Heart left ventricle (tissue), 16 donors: ENCODE data around the gene TLK1. TPM values are rescaled to one million over a fixed set of nuclear protein-coding genes. Genes with fewer than 3 reads are reported as not detected.

ENCODE experiments used
- ATAC-seq, 4 donors: fragments of 200-7000 bp; cut with Tn5 transposase; one replicate each; pipeline ENCODE4 v1.9.1; 2020 to 2022; ENCODE audit warnings: moderate library complexity in 4 of 4, mild to moderate bottlenecking in 3 of 4, moderate number of reproducible peaks in 1 of 4
- DNase-seq, 5 donors: peaks; one replicate each; pipeline ENCODE4 v3.0.0-alpha.2; 2020
- H3K27ac ChIP-seq, 12 donors: fragments of 200-600 bp; sonication (generic) in 4 of 12; one replicate each; pipeline versions ENCODE4 v1.5.0 to v1.8.0; 2016 to 2022; ENCODE audit warnings: mild to moderate bottlenecking in 2 of 12
- H3K27me3 ChIP-seq, 9 donors: fragments of 200-600 bp; sonication (generic) in 2 of 9; one replicate each; pipeline versions ENCODE4 v1.5.1 to v1.8.0; 2016 to 2022; ENCODE audit warnings: mild to moderate bottlenecking in 3 of 9
- H3K36me3 ChIP-seq, 9 donors: fragments of 200-600 bp; sonication (generic) in 2 of 9; one replicate each; pipeline versions ENCODE4 v1.5.0 to v1.8.0; 2018 to 2022; ENCODE audit warnings: mild to moderate bottlenecking in 2 of 9
- H3K4me1 ChIP-seq, 12 donors: fragments of 200-600 bp; sonication (generic) in 4 of 12; one replicate each; pipeline versions ENCODE4 v1.5.0 to v1.8.0; 2016 to 2022; ENCODE audit warnings: mild to moderate bottlenecking in 3 of 12
- H3K4me3 ChIP-seq, 12 donors: fragments of 200-600 bp; sonication (generic) in 4 of 12; one replicate each; pipeline versions ENCODE4 v1.5.0 to v1.8.0; 2017 to 2022; ENCODE audit warnings: mild to moderate bottlenecking in 9 of 12, moderate library complexity in 4 of 12
- H3K9me3 ChIP-seq, 12 donors: fragments of 200-600 bp; sonication (generic) in 4 of 12; one replicate each; pipeline versions ENCODE4 v1.5.0 to v1.8.0; 2016 to 2022; ENCODE audit warnings: mild to moderate bottlenecking in 1 of 12
- POLR2A ChIP-seq, 2 donors: fragments of 450-650 bp; IDR thresholded peaks; one replicate each; pipeline ENCODE4 v1.6.1; 2017; ENCODE audit warnings: antibody characterized with exemption in 2 of 2, mild to moderate bottlenecking in 2 of 2, moderate library complexity in 2 of 2
- WGBS, 4 donors: extraction: QIAGEN DNeasy Blood & Tissue Kit in 2 of 4; methylation state at CpG; one replicate each; pipeline versions ENCODE4 v1.1.5 to v1.1.7; 2013 to 2018; 5-methylcytosine and 5-hydroxymethylcytosine counted together
- intact Hi-C, 10 donors: fragments of 100-400 bp; cut with DNase I; formaldehyde crosslinking; loops; one replicate each; pipeline versions ENCODE4 v1.11.1 to v1.14.2; 2022
- long read RNA-seq, 3 donors: library from polyadenylated mRNA; unstranded; transcript quantifications; one replicate each; pipeline ENCODE4 v2.0.0, GENCODE V29; 2020 to 2021
- polyA plus RNA-seq, 2 donors: library from polyadenylated mRNA; stranded (reverse); fragments of 200-250 nt; gene quantifications; one replicate each; pipeline ENCODE4 v1.2.3, GENCODE V29; 2013
- total RNA-seq, 9 donors: library from RNA; depleted of rRNA in 2 of 9; stranded (reverse); fragments of >200 nt in 2 of 9; fragmentation: NEBNext Ultra II Directional in 3 of 9; extraction: Animal tissue kit (Norgen Biotek cat#: 25700) in 3 of 9; gene quantifications; one replicate each; pipeline versions ENCODE4 v1.1.0 to v1.2.4, GENCODE V29; 2016 to 2023
- TF ChIP-seq, protein P1 (sequence below), 12 donors: fragments of 200-600 bp; sonication (generic) in 4 of 12; IDR thresholded peaks; one replicate each; pipeline versions ENCODE4 v1.5.0 to v1.8.0; 2018 to 2022; ENCODE audit warnings: antibody characterized with exemption in 12 of 12, mild to moderate bottlenecking in 5 of 12
- donor health status: ischemic (EF 13 %, LVEDD 7.1; RV severe dilation, severe dysfunction).
- donor health status: healthy with polysubstance abuse.
- donor health status: DM: no; HTN: yes; CAD: no.
- donor health status: DM: no; HTN: no; CAD: no.
- donor health status: ischemic (EF 25% LVEDD 6.9; RV normal size, moderate dysfunction).
- donor health status: ischemic (EF 25% LVEDD 5.7; RV mildly dilated, moderate dysfunction).
- donor health status: healthy.
- donor health status: DM: yes; HTN: yes; CAD: no.
- donor health status: ischemic (EF 35%, LVEDD 5.7; RV mildly dilated, moderate dysfunction).
- donor health status: nonischemic (EF 11% LVEDD 7.7; RV severe dilation, severe dysfunction).
- donor health status: DM: yes; HTN: yes; CAD: no.
- donor health status: PGD.
- donor health status: ischemic (EF 29% LVEDD 5.4; RV normal size, mild dysfunction).
- donor health status: nonischemic (EF 23%, LVEDD 6.1; RV moderate dilation, normal function).

The TLK1 gene
- total RNA-seq (10 to 100 TPM; 12.1 to 41.4 (median 28.6) TPM), polyA plus RNA-seq (10 to 100 TPM in 1 of 2 donors, 1 to 10 TPM in 1; 7.2 to 12.0 TPM)
- long read RNA-seq, donor 1, full-length matches to known transcripts: 9 of 28 reads
- long read RNA-seq, donor 1, partial matches to known transcripts: 12 of 28 reads
- long read RNA-seq, donor 1, other reads (novel, unspliced or antisense): 7 of 28 reads
- long read RNA-seq, donor 2, full-length matches to known transcripts: 5 of 26 reads
- long read RNA-seq, donor 2, partial matches to known transcripts: 12 of 26 reads
- long read RNA-seq, donor 2, other reads (novel, unspliced or antisense): 9 of 26 reads
- long read RNA-seq, donor 3, full-length matches to known transcripts: 5 of 7 reads
- long read RNA-seq, donor 3, partial matches to known transcripts: 1 of 7 reads
- long read RNA-seq, donor 3, other reads (novel, unspliced or antisense): 1 of 7 reads

DNA sequence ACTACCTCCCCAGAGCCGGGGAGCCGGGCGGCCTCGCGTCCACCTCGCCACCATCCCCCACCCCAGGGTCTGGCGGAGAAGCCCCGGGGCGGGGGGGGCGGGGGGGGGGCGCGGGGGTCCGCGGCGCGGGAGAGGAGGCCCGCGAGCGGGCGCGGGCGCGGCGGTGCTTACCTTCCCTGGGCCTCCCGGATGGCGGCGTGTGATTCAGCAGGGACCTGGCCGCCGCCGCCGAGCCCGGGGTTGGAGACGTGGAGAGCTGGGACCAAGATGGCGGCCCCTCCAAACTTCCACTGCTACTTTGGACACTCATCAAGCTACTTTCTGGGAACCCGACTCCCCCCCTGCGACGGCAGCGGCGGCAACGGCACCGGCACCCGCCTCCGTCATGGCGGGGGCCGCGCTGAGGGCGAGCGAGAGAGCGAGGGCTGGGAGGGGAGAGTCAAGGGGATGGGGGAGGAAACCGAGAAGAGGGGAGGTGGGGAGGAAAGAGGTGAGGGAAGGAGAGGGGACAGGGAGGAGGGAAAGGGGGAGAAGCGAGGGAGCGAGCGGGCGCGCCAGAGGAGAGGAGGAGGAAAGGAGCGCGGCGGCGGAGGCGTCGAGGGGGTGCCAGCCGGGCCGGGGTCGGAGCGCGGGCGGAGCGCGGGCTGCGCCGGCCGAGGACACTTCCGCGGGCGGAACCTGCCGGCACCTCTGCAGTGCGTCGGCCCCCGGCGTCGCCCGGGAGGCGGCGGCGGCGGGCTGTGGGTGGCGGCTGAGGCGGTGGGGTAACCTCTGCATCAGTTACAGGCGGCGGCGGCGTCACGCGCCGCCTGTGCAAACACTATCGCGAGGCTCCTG is at the start of gene TLK1:
Gene TLK1, minus strand, starts transcription at position 775 of the 837 bp plus-strand sequence. Its CDS starts 465 bp downstream, at position 310.
- Histone ChIP-seq H3K36me3 (no peaks in the 10 kb centered on the region), H3K4me3 (peak within 1 kb of the TSS; percentile 66 to 89 (median 81)), H3K9me3 (no peaks in the 10 kb centered on the region), H3K27me3 (no peaks in the 10 kb centered on the region), H3K27ac (peak within 1 kb of the TSS; percentile 83 to 96 (median 94)), H3K4me1 (peaks cover 0 to 59% (median 15%) of the 10 kb centered on the region in 12 donors)
- intact Hi-C loops: loop anchor here in 9 of 10 donors (2.0 to 10.0 kb wide), 9 partner anchors 78 to 274 kb away; partner anchors contain the start of genes DCAF17 (in 4 of the 9), METTL8 (in 4 of the 9) and GORASP2 (in 1 of the 9)
- TF ChIP-seq, protein P1, sequence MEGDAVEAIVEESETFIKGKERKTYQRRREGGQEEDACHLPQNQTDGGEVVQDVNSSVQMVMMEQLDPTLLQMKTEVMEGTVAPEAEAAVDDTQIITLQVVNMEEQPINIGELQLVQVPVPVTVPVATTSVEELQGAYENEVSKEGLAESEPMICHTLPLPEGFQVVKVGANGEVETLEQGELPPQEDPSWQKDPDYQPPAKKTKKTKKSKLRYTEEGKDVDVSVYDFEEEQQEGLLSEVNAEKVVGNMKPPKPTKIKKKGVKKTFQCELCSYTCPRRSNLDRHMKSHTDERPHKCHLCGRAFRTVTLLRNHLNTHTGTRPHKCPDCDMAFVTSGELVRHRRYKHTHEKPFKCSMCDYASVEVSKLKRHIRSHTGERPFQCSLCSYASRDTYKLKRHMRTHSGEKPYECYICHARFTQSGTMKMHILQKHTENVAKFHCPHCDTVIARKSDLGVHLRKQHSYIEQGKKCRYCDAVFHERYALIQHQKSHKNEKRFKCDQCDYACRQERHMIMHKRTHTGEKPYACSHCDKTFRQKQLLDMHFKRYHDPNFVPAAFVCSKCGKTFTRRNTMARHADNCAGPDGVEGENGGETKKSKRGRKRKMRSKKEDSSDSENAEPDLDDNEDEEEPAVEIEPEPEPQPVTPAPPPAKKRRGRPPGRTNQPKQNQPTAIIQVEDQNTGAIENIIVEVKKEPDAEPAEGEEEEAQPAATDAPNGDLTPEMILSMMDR (IDR thresholded peaks at IDR 0.05): no peak
- TF ChIP-seq POLR2A (IDR thresholded peaks at IDR 0.05): peak in 1 of 2 donors; percentile 24
- 0 to 1% (median 1%) methylated on average over 66 to 96 of the region's 97 CpGs for WGBS, 4 donors
- peak; percentile 62 to 86 (median 71) for DNase-seq
- ATAC-seq: peak; percentile 21 to 86 (median 68)

DNA sequence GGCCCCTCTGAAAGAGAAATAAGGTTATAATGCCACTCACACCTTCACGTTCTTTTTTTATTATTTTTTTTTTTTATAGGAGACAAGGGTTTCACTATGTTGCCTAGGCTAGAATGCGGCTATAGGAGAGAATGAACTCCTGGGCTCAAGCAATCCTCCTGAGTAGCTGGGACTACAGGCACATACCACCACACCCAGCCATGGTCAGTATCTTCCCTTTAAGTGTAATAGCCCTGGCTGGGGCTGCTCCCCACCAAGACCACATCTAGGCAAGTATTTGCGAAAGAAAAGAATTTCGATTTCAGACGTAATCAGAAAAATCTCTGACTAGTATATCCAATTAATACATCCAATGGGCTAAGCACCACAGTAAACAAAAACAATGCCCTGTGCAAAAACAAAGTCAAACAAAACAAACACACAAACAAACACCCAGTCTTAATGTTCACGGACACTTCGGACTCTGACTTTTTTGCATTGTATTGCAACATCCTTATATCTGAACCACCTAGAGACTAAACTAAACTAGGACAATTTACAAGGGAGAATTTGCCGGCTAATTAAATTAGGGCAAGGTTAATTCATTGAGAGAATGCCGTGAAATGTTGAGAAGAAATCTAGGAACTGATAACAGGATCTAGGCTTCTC is 49.6 kb upstream of the TLK1 start:
- H3K4me1 ChIP-seq: no peaks in the 10 kb centered on the region
- TF ChIP-seq, protein P1 (IDR thresholded peaks at IDR 0.05): no peak
- TF ChIP-seq POLR2A (IDR thresholded peaks at IDR 0.05): no peak
- H3K27me3 ChIP-seq: peaks cover 0 to 6% (median 0%) of the 10 kb centered on the region in 9 donors
- H3K27ac ChIP-seq: peak overlapping the region in 1 of 12 donors; percentile 36
- intact Hi-C loops: no loop called here
- DNase-seq: no peak
- H3K9me3 ChIP-seq: peaks cover 0 to 5% (median 0%) of the 10 kb centered on the region in 12 donors
- H3K36me3 ChIP-seq: no peaks in the 10 kb centered on the region
- no peak overlapping the region for H3K4me3 ChIP-seq
- 79 to 82% (median 81%) methylated on average over 9 of the region's 9 CpGs for WGBS, 4 donors
- no peak for ATAC-seq

DNA sequence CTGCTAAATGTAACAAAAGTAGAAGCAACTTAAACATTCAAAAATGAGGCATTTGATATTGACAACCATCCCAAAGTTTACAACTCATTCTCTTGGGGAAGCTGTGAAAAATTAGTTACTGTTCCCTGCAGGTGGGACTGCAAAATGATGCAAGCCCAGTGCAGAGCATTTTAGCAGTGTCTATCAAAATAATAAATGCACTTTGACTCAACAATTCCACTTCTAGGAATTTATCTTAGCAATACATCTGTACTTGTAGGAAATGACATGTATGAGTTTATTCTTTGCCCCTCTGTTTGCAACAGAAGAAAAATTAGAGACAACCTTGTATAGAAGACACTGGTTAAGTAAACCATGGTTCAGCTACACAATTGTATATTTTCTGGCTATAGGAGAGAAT is 48.0 kb upstream of the TLK1 start:
- Histone ChIP-seq H3K27ac (no peak overlapping the region), H3K9me3 (peaks cover 0 to 5% (median 0%) of the 10 kb centered on the region in 12 donors), H3K4me1 (no peaks in the 10 kb centered on the region), H3K36me3 (no peaks in the 10 kb centered on the region), H3K27me3 (peaks cover 0 to 6% (median 0%) of the 10 kb centered on the region in 9 donors), H3K4me3 (no peak overlapping the region)
- intact Hi-C loops: no loop called here
- TF ChIP-seq POLR2A (IDR thresholded peaks at IDR 0.05): no peak
- ATAC-seq (no peak), DNase-seq (no peak)

DNA sequence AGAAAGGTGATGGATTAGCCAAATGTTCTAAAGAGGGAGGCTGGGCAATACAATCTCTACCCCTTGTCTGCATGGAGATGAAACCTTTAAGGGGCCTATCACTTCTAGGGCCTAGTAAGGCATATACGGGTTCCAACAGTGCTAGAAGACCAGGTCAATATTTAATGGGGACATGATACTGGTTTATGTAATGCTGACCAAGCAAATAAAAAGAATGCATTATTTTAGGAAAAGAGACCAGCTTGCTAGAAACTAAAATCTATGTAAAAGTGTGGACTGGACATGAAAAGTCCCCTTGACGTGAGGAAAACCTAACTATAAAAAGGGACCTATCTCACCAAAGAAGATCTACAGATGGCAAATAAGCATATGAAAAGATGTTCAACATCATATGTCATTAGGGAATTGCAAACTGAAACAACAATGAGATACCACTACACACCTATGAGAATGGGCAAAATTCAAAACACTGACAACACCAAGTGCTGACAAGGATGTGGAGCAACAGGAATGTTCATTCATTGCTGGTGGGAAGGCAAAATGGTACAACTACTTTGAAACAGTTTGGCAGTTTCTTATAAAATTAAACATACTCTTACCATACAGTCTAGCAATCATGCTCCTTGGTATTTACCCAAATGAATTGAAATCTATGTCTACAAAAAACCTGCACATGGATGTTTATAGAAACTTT is 45.9 kb upstream of the TLK1 start:
- H3K4me3 ChIP-seq: no peak overlapping the region
- intact Hi-C loops: no loop called here
- peaks cover 0 to 5% (median 0%) of the 10 kb centered on the region in 12 donors for H3K9me3 ChIP-seq
- DNase-seq (no peak), ATAC-seq (no peak)
- no peaks in the 10 kb centered on the region for H3K36me3 ChIP-seq
- no peaks in the 10 kb centered on the region for H3K4me1 ChIP-seq
- TF ChIP-seq, protein P1 (IDR thresholded peaks at IDR 0.05): no peak
- no peak for TF ChIP-seq POLR2A (IDR thresholded peaks at IDR 0.05)
- H3K27me3 ChIP-seq: peaks cover 0 to 9% (median 0%) of the 10 kb centered on the region in 9 donors
- H3K27ac ChIP-seq: no peak overlapping the region
- 94 to 99% (median 96%) methylated on average over 2 of the region's 2 CpGs for WGBS, 4 donors
